ENCODE results near the gene BARHL2. TPM values are rescaled to one million over a fixed set of nuclear protein-coding genes. Genes with fewer than 3 reads are reported as not detected.

BARHL2 gene
- total RNA-seq, 4 donors from 2014 or later = not detected

- no peaks in the 10 kb centered on the region for H3K36me3 ChIP-seq
- no peak overlapping the region for H3K27ac ChIP-seq
- TF ChIP-seq EP300 (IDR thresholded peaks at IDR 0.05; ENCODE audit: low read depth) (no peak), POLR2A (IDR thresholded peaks at IDR 0.05) (no peak), CTCF (IDR thresholded peaks at IDR 0.05) (no peak), POLR2AphosphoS5 (IDR thresholded peaks at IDR 0.05) (no peak)
- H3K9me3 ChIP-seq = no peaks in the 10 kb centered on the region
- no peak for DNase-seq
- intact Hi-C loops (cut with DNase I; ENCODE audit: low total_unique reads) (no loop called here), in situ Hi-C loops (cut with MboI; ENCODE audit: low pct_ligation_motif_present in 1 of 4, low pct_unique_long_range_greater_than_20kb in 1 of 4, low sequenced_read_pairs in 3 of 4) (no loop called here)
- peak overlapping the region in 3 of 4 donors; percentile 7 to 55 (median 41) for H3K4me3 ChIP-seq
- WGBS, 2 donors (ENCODE audit: low coverage in 1 of 2) = 0 to 10% methylated on average over 6 to 45 of the region's 66 CpGs
- H3K27me3 ChIP-seq = peaks cover 100% of the 10 kb centered on the region
- peaks cover 3 to 33% (median 24%) of the 10 kb centered on the region in 4 donors for H3K4me1 ChIP-seq
These were observed 1.6 kb upstream of the BARHL2 start for GRCh38 chr1:90718411-90719329.

GRCh38 chr1:90717665-90718410 is 736 bp upstream of the BARHL2 start:
- peaks cover 100% of the 10 kb centered on the region for H3K27me3 ChIP-seq
- no peaks in the 10 kb centered on the region for H3K9me3 ChIP-seq
- H3K4me3 ChIP-seq = peak overlapping the region in 3 of 4 donors; percentile 20 to 55 (median 41)
- intact Hi-C loops (cut with DNase I; ENCODE audit: low total_unique reads) (no loop called here), in situ Hi-C loops (cut with MboI; ENCODE audit: low pct_ligation_motif_present in 1 of 4, low pct_unique_long_range_greater_than_20kb in 1 of 4, low sequenced_read_pairs in 3 of 4) (no loop called here)
- H3K27ac ChIP-seq = no peak overlapping the region
- TF ChIP-seq POLR2AphosphoS5 (IDR thresholded peaks at IDR 0.05) (no peak), EP300 (IDR thresholded peaks at IDR 0.05; ENCODE audit: low read depth) (no peak), POLR2A (IDR thresholded peaks at IDR 0.05) (no peak), CTCF (IDR thresholded peaks at IDR 0.05) (no peak)
- peak; percentile 42 for DNase-seq
- no peaks in the 10 kb centered on the region for H3K36me3 ChIP-seq
- WGBS, 2 donors (ENCODE audit: low coverage in 1 of 2) = 0 to 6% methylated on average over 13 to 28 of the region's 94 CpGs
- H3K4me1 ChIP-seq = peaks cover 3 to 28% (median 19%) of the 10 kb centered on the region in 4 donors

- H3K36me3 ChIP-seq = no peaks in the 10 kb centered on the region
- no peak for DNase-seq
- in situ Hi-C loops (cut with MboI; ENCODE audit: low pct_ligation_motif_present in 1 of 4, low pct_unique_long_range_greater_than_20kb in 1 of 4, low sequenced_read_pairs in 3 of 4) = no loop called here
- WGBS, 2 donors (ENCODE audit: low coverage in 1 of 2) = 5 to 21% methylated on average over 6 to 37 of the region's 37 CpGs
- H3K27me3 ChIP-seq = peaks cover 100% of the 10 kb centered on the region
- peaks cover 3 to 28% (median 19%) of the 10 kb centered on the region in 4 donors for H3K4me1 ChIP-seq
- no peak for TF ChIP-seq EP300 (IDR thresholded peaks at IDR 0.05; ENCODE audit: low read depth)
- no peak for TF ChIP-seq POLR2A (IDR thresholded peaks at IDR 0.05)
- no peak for TF ChIP-seq CTCF (IDR thresholded peaks at IDR 0.05)
- TF ChIP-seq POLR2AphosphoS5 (IDR thresholded peaks at IDR 0.05) = no peak
- H3K4me3 ChIP-seq = peak overlapping the region in 3 of 4 donors; percentile 20 to 55 (median 41)
- intact Hi-C loops (cut with DNase I; ENCODE audit: low total_unique reads) = no loop called here
- no peaks in the 10 kb centered on the region for H3K9me3 ChIP-seq
- H3K27ac ChIP-seq = no peak overlapping the region
These were observed 208 bp upstream of the BARHL2 start for GRCh38 chr1:90717356-90717664.

GRCh38 chr1:90716243-90716551 is 905 bp downstream of the BARHL2 start:
- in situ Hi-C loops (cut with MboI; ENCODE audit: low pct_ligation_motif_present in 1 of 4, low pct_unique_long_range_greater_than_20kb in 1 of 4, low sequenced_read_pairs in 3 of 4) (no loop called here), intact Hi-C loops (cut with DNase I; ENCODE audit: low total_unique reads) (no loop called here)
- Histone ChIP-seq H3K27ac (no peak overlapping the region), H3K27me3 (peaks cover 100% of the 10 kb centered on the region), H3K4me1 (peaks cover 3 to 23% (median 19%) of the 10 kb centered on the region in 4 donors), H3K36me3 (no peaks in the 10 kb centered on the region), H3K9me3 (no peaks in the 10 kb centered on the region), H3K4me3 (no peak overlapping the region)
- no peak for DNase-seq
- 11 to 20% methylated on average over 2 to 15 of the region's 15 CpGs for WGBS, 2 donors (ENCODE audit: low coverage in 1 of 2)
- TF ChIP-seq CTCF (IDR thresholded peaks at IDR 0.05) (no peak), POLR2A (IDR thresholded peaks at IDR 0.05) (no peak), EP300 (IDR thresholded peaks at IDR 0.05; ENCODE audit: low read depth) (no peak), POLR2AphosphoS5 (IDR thresholded peaks at IDR 0.05) (no peak)
